Neutrophil (primary cell): ENCODE data around the gene TMPRSS11D.

Experiments
- H3K27ac ChIP-seq: fragments of 200-600 bp; sonication (generic); 2 replicates; pipeline ENCODE4 v1.5.1; 2016; ENCODE audit warnings: mild to moderate bottlenecking, moderate library complexity
- H3K27me3 ChIP-seq: fragments of 200-600 bp; sonication (generic); 2 replicates; pipeline ENCODE4 v1.6.0; 2016; ENCODE audit warnings: mild to moderate bottlenecking
- H3K36me3 ChIP-seq: fragments of 200-600 bp; sonication (generic); 2 replicates; pipeline ENCODE4 v1.5.1; 2017
- H3K4me1 ChIP-seq, 2 experiments: fragments of 200-600 bp in 1 of 2; sonication (generic) in 1 of 2; 1 replicate in 1 of 2; 2 replicates in 1 of 2; pipeline versions ENCODE4 v1.5.1 to v1.6.1; 2013 to 2016; ENCODE audit warnings: low read depth in 1 of 2, low read length in 1 of 2, mild to moderate bottlenecking in 1 of 2, moderate library complexity in 1 of 2; ENCODE audit not compliant: control insufficient read depth in 1 of 2, insufficient read depth in 1 of 2
- H3K4me3 ChIP-seq, 2 experiments: fragments of 200-600 bp in 1 of 2; sonication (generic) in 1 of 2; 1 replicate in 1 of 2; 2 replicates in 1 of 2; pipeline ENCODE4 v1.5.1; 2013 to 2016; ENCODE audit warnings: low read depth in 1 of 2, low read length in 1 of 2, mild to moderate bottlenecking in 1 of 2, moderate library complexity in 1 of 2
- H3K9me3 ChIP-seq: fragments of 200-600 bp; sonication (generic); 2 replicates; pipeline ENCODE4 v1.5.1; 2016
- CTCF ChIP-seq: fragments of 200-600 bp; sonication (generic); IDR thresholded peaks from 2 replicates; pipeline ENCODE4 v1.5.1; 2016; ENCODE audit warnings: antibody characterized with exemption

The TMPRSS11D gene

GRCh38 chr4:67790721-67791120 lies 93.1 kb downstream of the TMPRSS11D start:
- Histone ChIP-seq H3K27me3 (no peaks in the 10 kb centered on the region), H3K36me3 (no peaks in the 10 kb centered on the region), H3K27ac (no peak overlapping the region), H3K4me1 (no peaks in the 10 kb centered on the region), H3K9me3 (no peaks in the 10 kb centered on the region), H3K4me3 (no peak overlapping the region)
- no peak for TF ChIP-seq CTCF

- Histone ChIP-seq H3K27ac (no peak overlapping the region), H3K4me1 (no peaks in the 10 kb centered on the region), H3K4me3 (no peak overlapping the region), H3K36me3 (no peaks in the 10 kb centered on the region), H3K27me3 (no peaks in the 10 kb centered on the region), H3K9me3 (no peaks in the 10 kb centered on the region)
- TF ChIP-seq CTCF, result no peak
These were observed 96.5 kb downstream of the TMPRSS11D start for GRCh38 chr4:67787311-67787710.

GRCh38 chr4:67785528-67785927 lies 98.3 kb downstream of the TMPRSS11D start:
- Histone ChIP-seq H3K4me3 (no peak overlapping the region), H3K36me3 (no peaks in the 10 kb centered on the region), H3K4me1 (no peaks in the 10 kb centered on the region), H3K9me3 (no peaks in the 10 kb centered on the region), H3K27me3 (no peaks in the 10 kb centered on the region), H3K27ac (no peak overlapping the region)
- no peak for TF ChIP-seq CTCF

GRCh38 chr4:67779631-67780030 lies 104.2 kb downstream of the TMPRSS11D start:
- no peak overlapping the region for H3K27ac ChIP-seq
- TF ChIP-seq CTCF, result no peak

GRCh38 chr4:67776746-67777145 lies 107.1 kb downstream of the TMPRSS11D start:
- Histone ChIP-seq H3K36me3 (no peaks in the 10 kb centered on the region), H3K27ac (no peak overlapping the region), H3K4me1 (no peaks in the 10 kb centered on the region), H3K4me3 (no peak overlapping the region), H3K27me3 (no peaks in the 10 kb centered on the region), H3K9me3 (no peaks in the 10 kb centered on the region)
- TF ChIP-seq CTCF, result no peak

More at GRCh38 chr4:67779631-67780030, 104.2 kb downstream of the TMPRSS11D start:
- no peaks in the 10 kb centered on the region for H3K27me3 ChIP-seq
- no peaks in the 10 kb centered on the region for H3K9me3 ChIP-seq
- no peaks in the 10 kb centered on the region for H3K4me1 ChIP-seq
- no peaks in the 10 kb centered on the region for H3K36me3 ChIP-seq
- H3K4me3 ChIP-seq, result no peak overlapping the region
